Measurements from ENCODE around the gene SMARCA2. TPM values are rescaled to one million over a fixed set of nuclear protein-coding genes. Genes with fewer than 3 reads are reported as not detected.

The SMARCA2 gene
- total RNA-seq, 1 donor from 2014 or later, result 98.0 TPM

- H3K36me3 ChIP-seq, result peaks cover 92% of the 10 kb centered on the region
- DNase-seq, result no peak
- no peaks in the 10 kb centered on the region for H3K27me3 ChIP-seq (ENCODE audit: low read depth)
- no peaks in the 10 kb centered on the region for H3K9me3 ChIP-seq (replicated peaks)
- peaks cover 3% of the 10 kb centered on the region for H3K4me1 ChIP-seq
- H3K4me3 ChIP-seq, result no peak overlapping the region
- intact Hi-C loops (cut with micrococcal nuclease), result no loop called here
- H3K27ac ChIP-seq (replicated peaks), result no peak overlapping the region
- TF ChIP-seq CTCF (IDR thresholded peaks at IDR 0.05; ENCODE audit: borderline replicate concordance), result peak; percentile 44
Measured at GRCh38 chr9:2116073-2116472, 100.9 kb downstream of the SMARCA2 start.

DNA sequence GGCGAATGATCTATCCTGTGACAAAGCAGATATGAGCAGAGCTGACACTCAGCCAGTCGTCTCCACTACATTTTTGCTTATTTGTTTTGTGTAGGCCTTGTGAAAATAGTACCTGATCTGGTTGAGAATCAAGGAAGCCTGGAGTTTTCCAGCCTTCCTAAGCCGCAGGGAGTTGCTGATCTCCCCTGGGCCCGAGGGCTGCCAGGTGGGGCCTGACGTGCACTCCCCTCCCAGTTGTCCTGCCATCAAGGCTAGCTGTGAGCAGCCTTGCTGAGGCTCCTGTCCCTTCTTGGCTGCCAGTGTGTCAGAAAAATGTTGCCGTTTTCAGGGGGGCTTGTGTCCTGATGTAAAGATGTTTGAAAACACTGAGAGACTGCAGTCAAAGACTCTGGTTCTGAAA lies 102.4 kb downstream of the SMARCA2 start:
- no peaks in the 10 kb centered on the region for H3K9me3 ChIP-seq (replicated peaks)
- intact Hi-C loops (cut with micrococcal nuclease), result no loop called here
- no peak for DNase-seq
- TF ChIP-seq CTCF (IDR thresholded peaks at IDR 0.05; ENCODE audit: borderline replicate concordance), result no peak
- peaks cover 16% of the 10 kb centered on the region for H3K4me1 ChIP-seq
- H3K4me3 ChIP-seq, result no peak overlapping the region
- H3K27me3 ChIP-seq (ENCODE audit: low read depth), result no peaks in the 10 kb centered on the region
- H3K36me3 ChIP-seq, result peaks cover 81% of the 10 kb centered on the region
- no peak overlapping the region for H3K27ac ChIP-seq (replicated peaks)

GRCh38 chr9:2119566-2119965 lies 104.4 kb downstream of the SMARCA2 start:
- Histone ChIP-seq H3K27ac (replicated peaks) (no peak overlapping the region), H3K4me3 (no peak overlapping the region), H3K27me3 (ENCODE audit: low read depth) (no peaks in the 10 kb centered on the region), H3K9me3 (replicated peaks) (no peaks in the 10 kb centered on the region), H3K4me1 (peaks cover 20% of the 10 kb centered on the region), H3K36me3 (peaks cover 88% of the 10 kb centered on the region)
- DNase-seq, result no peak
- intact Hi-C loops (cut with micrococcal nuclease), result no loop called here
- TF ChIP-seq CTCF (IDR thresholded peaks at IDR 0.05; ENCODE audit: borderline replicate concordance), result no peak

- peaks cover 75% of the 10 kb centered on the region for H3K36me3 ChIP-seq
- peaks cover 35% of the 10 kb centered on the region for H3K4me1 ChIP-seq
- no peak for DNase-seq
- intact Hi-C loops (cut with micrococcal nuclease), result no loop called here
- H3K4me3 ChIP-seq, result no peak overlapping the region
- no peaks in the 10 kb centered on the region for H3K27me3 ChIP-seq (ENCODE audit: low read depth)
- H3K27ac ChIP-seq (replicated peaks), result no peak overlapping the region
- TF ChIP-seq CTCF (IDR thresholded peaks at IDR 0.05; ENCODE audit: borderline replicate concordance), result peak; percentile 42
- no peaks in the 10 kb centered on the region for H3K9me3 ChIP-seq (replicated peaks)
Measured at GRCh38 chr9:2120926-2121689, 106.0 kb downstream of the SMARCA2 start.

DNA sequence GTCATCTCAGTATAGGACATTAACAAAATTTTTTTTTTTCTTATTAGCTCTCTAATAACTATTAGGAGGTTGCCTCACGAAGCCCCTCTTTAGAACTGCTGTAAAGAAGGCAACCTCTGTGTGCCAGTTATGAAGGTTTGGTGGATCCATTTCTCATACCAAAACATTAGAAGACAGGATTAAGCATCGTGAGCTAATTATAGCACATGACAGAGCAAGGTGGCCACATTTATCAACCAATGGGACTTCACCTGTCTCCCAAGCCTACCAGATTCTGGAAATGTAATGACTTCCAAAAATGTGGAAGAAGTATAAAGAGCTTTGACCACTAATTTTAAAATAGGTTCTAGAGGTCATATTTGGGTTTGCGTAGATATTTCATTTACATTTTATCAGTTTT lies 107.2 kb downstream of the SMARCA2 start:
- Histone ChIP-seq H3K4me1 (peaks cover 47% of the 10 kb centered on the region), H3K4me3 (no peak overlapping the region), H3K27ac (replicated peaks) (no peak overlapping the region), H3K27me3 (ENCODE audit: low read depth) (no peaks in the 10 kb centered on the region), H3K36me3 (peaks cover 63% of the 10 kb centered on the region), H3K9me3 (replicated peaks) (no peaks in the 10 kb centered on the region)
- intact Hi-C loops (cut with micrococcal nuclease), result no loop called here
- no peak for TF ChIP-seq CTCF (IDR thresholded peaks at IDR 0.05; ENCODE audit: borderline replicate concordance)
- DNase-seq, result no peak

Data from left ventricle myocardium inferior (tissue), 1 donor.